ENCODE results near the gene EVI5L. TPM values are rescaled to one million over a fixed set of nuclear protein-coding genes. Genes with fewer than 3 reads are reported as not detected.
A peak's percentile ranks its signal among the peaks of the same experiment; 100 is the strongest.

EVI5L gene
- total and polyA plus RNA-seq, 2 of the 13 experiments (the other 11 are each of a cell fraction or from before 2014, with no cell fraction given): 1.7 to 2.4 TPM

GRCh38 chr19:7866399-7867091 is 36.5 kb downstream of the EVI5L start (continued):
- no peak for TF ChIP-seq NR2C2 (CRISPR knock-in tag; IDR thresholded peaks at IDR 0.05; ENCODE audit: borderline replicate concordance)
- TF ChIP-seq ZNF383 (CRISPR knock-in tag; IDR thresholded peaks at IDR 0.05; ENCODE audit: borderline replicate concordance): no peak
- no peak for TF ChIP-seq ZNF484 (CRISPR knock-in tag; IDR thresholded peaks at IDR 0.05; ENCODE audit: borderline replicate concordance, low read depth)
- no peak for TF ChIP-seq ZNF180 (CRISPR knock-in tag; IDR thresholded peaks at IDR 0.05; ENCODE audit: borderline replicate concordance, low read depth)
- TF ChIP-seq ZNF556 (CRISPR knock-in tag; IDR thresholded peaks at IDR 0.05; ENCODE audit: borderline replicate concordance): no peak
- no peak for TF ChIP-seq ZNF20 (CRISPR knock-in tag; IDR thresholded peaks at IDR 0.05)
- TF ChIP-seq ZNF335 (CRISPR knock-in tag; IDR thresholded peaks at IDR 0.05): no peak
- TF ChIP-seq NR2F1 (CRISPR knock-in tag; IDR thresholded peaks at IDR 0.05): no peak
- 0 out of 2 replicates have a peak, but pooled peaks have one; percentile 28 for TF ChIP-seq ZNF772 (CRISPR knock-in tag; IDR thresholded peaks at IDR 0.05)
- no peak for TF ChIP-seq KLF12 (CRISPR knock-in tag; IDR thresholded peaks at IDR 0.05; ENCODE audit: borderline replicate concordance)
- TF ChIP-seq MXD4 (CRISPR knock-in tag; IDR thresholded peaks at IDR 0.05): no peak
- TF ChIP-seq NFE2L2 (IDR thresholded peaks at IDR 0.05; ENCODE audit: low read length): no peak
- TF ChIP-seq ERF (CRISPR knock-in tag; IDR thresholded peaks at IDR 0.05): 0 out of 2 replicates have a peak, but pooled peaks have one; percentile 24
- no peak for TF ChIP-seq NR1H2 (CRISPR knock-in tag; IDR thresholded peaks at IDR 0.05; ENCODE audit: borderline replicate concordance, low read depth)
- no peak for TF ChIP-seq RNF2 (conservative IDR thresholded peaks at IDR 0.05; ENCODE audit: low read depth)
- TF ChIP-seq ZNF567 (CRISPR knock-in tag; IDR thresholded peaks at IDR 0.05; ENCODE audit: borderline replicate concordance): peak; percentile 37; the same call in 1 of the 2 replicates
- TF ChIP-seq ETS1 (CRISPR knock-in tag; IDR thresholded peaks at IDR 0.05): no peak
- no peak for TF ChIP-seq ZNF543 (CRISPR knock-in tag; IDR thresholded peaks at IDR 0.05)
- TF ChIP-seq NFIC (IDR thresholded peaks at IDR 0.05; ENCODE audit: low read length): no peak
- TF ChIP-seq FOSL2 (CRISPR knock-in tag; IDR thresholded peaks at IDR 0.05): no peak
